Osteoblast (primary cell): Measurements from ENCODE around the gene SYT9. TPM values are rescaled to one million over a fixed set of nuclear protein-coding genes. Genes with fewer than 3 reads are reported as not detected.
A peak's percentile ranks its signal among the peaks of the same experiment; 100 is the strongest.

Experiments used
- DNase-seq: peaks from one replicate; pipeline ENCODE4 v3.0.0; 2011; ENCODE audit warnings: low spot score, mixed read lengths; ENCODE audit not compliant: insufficient read length; ENCODE audit errors: missing footprints
- H2AFZ ChIP-seq: 2 replicates; pipeline ENCODE4 v1.6.0; 2011; ENCODE audit warnings: mild to moderate bottlenecking, low read length
- H3K27ac ChIP-seq: 2 replicates; pipeline ENCODE4 v1.5.1; 2011; ENCODE audit warnings: mild to moderate bottlenecking, low read depth, low read length, moderate library complexity
- H3K27me3 ChIP-seq: 2 replicates; pipeline ENCODE4 v1.6.0; 2012; ENCODE audit warnings: mild to moderate bottlenecking, control low read depth, inconsistent platforms, low read length, moderate library complexity; ENCODE audit not compliant: insufficient read depth
- H3K36me3 ChIP-seq: 2 replicates; pipeline ENCODE4 v1.5.1; 2011; ENCODE audit warnings: mild to moderate bottlenecking, low read length, control low read depth, moderate library complexity; ENCODE audit not compliant: insufficient read depth
- H3K4me1 ChIP-seq: 2 replicates; pipeline ENCODE4 v1.5.1; 2011; ENCODE audit warnings: mild to moderate bottlenecking, low read length, control low read depth, moderate library complexity; ENCODE audit not compliant: insufficient read depth
- H3K4me2 ChIP-seq: 2 replicates; pipeline ENCODE4 v1.6.0; 2011; ENCODE audit warnings: mild to moderate bottlenecking, low read length; ENCODE audit not compliant: insufficient read depth
- H3K4me3 ChIP-seq: fragments of 200-600 bp; sonication (generic); 3 replicates; pipeline ENCODE4 v1.5.1; 2012; ENCODE audit warnings: mild to moderate bottlenecking, low read length, inconsistent platforms; ENCODE audit not compliant: insufficient read depth
- H3K79me2 ChIP-seq: 2 replicates; pipeline ENCODE4 v1.6.0; 2012; ENCODE audit warnings: mild to moderate bottlenecking, low read length, control low read depth, inconsistent platforms; ENCODE audit not compliant: insufficient read depth
- H3K9me3 ChIP-seq: 2 replicates; pipeline ENCODE4 v1.5.1; 2011; ENCODE audit warnings: low read depth, low read length, control low read depth
- H4K20me1 ChIP-seq: 2 replicates; pipeline ENCODE4 v1.6.0; 2012; ENCODE audit warnings: mild to moderate bottlenecking, low read length, control low read depth; ENCODE audit not compliant: insufficient read depth
- CTCF ChIP-seq: IDR thresholded peaks from 2 replicates; pipeline ENCODE4 v1.5.1; 2011; ENCODE audit warnings: mild to moderate bottlenecking, low read depth, low read length, moderate library complexity; ENCODE audit errors: extremely low read depth
- total RNA-seq: library from RNA; depleted of rRNA; stranded (reverse); fragments of >200 nt; gene quantifications from 2 replicates; pipeline ENCODE4 v1.2.3, GENCODE V29; 2012

Gene SYT9
- total RNA-seq, 1 donor: not detected

GRCh38 chr11:7353100-7353499, 101.4 kb downstream of the SYT9 start:
- Histone ChIP-seq H3K4me1 (no peaks in the 10 kb centered on the region), H3K9me3 (no peaks in the 10 kb centered on the region), H3K79me2 (no peaks in the 10 kb centered on the region), H3K4me2 (no peak overlapping the region), H2AFZ (no peak overlapping the region), H3K27ac (no peak overlapping the region), H3K27me3 (no peaks in the 10 kb centered on the region), H3K4me3 (no peak overlapping the region), H4K20me1 (no peaks in the 10 kb centered on the region), H3K36me3 (no peaks in the 10 kb centered on the region)
- DNase-seq: no peak
- peak; percentile 20 for TF ChIP-seq CTCF

GRCh38 chr11:7364660-7365059, 113.0 kb downstream of the SYT9 start:
- H3K79me2 ChIP-seq: no peaks in the 10 kb centered on the region
- H3K9me3 ChIP-seq: no peaks in the 10 kb centered on the region
- no peaks in the 10 kb centered on the region for H4K20me1 ChIP-seq
- no peak for TF ChIP-seq CTCF
- no peak overlapping the region for H2AFZ ChIP-seq
- no peak overlapping the region for H3K27ac ChIP-seq
- no peak for DNase-seq
- no peak overlapping the region for H3K4me3 ChIP-seq
- H3K27me3 ChIP-seq: no peaks in the 10 kb centered on the region
- H3K4me2 ChIP-seq: no peak overlapping the region
- H3K36me3 ChIP-seq: no peaks in the 10 kb centered on the region
- H3K4me1 ChIP-seq: no peaks in the 10 kb centered on the region

GRCh38 chr11:7367803-7368202, 116.1 kb downstream of the SYT9 start:
- no peak for TF ChIP-seq CTCF
- no peak overlapping the region for H3K4me3 ChIP-seq
- H3K27ac ChIP-seq: no peak overlapping the region
- no peaks in the 10 kb centered on the region for H3K79me2 ChIP-seq
- H3K4me1 ChIP-seq: no peaks in the 10 kb centered on the region
- DNase-seq: no peak
- no peaks in the 10 kb centered on the region for H4K20me1 ChIP-seq
- no peaks in the 10 kb centered on the region for H3K36me3 ChIP-seq
- H3K4me2 ChIP-seq: no peak overlapping the region
- no peak overlapping the region for H2AFZ ChIP-seq
- H3K27me3 ChIP-seq: no peaks in the 10 kb centered on the region
- H3K9me3 ChIP-seq: peaks cover 1% of the 10 kb centered on the region

GRCh38 chr11:7376386-7376785, 124.7 kb downstream of the SYT9 start:
- TF ChIP-seq CTCF: no peak
- Histone ChIP-seq H3K36me3 (no peaks in the 10 kb centered on the region), H3K27me3 (no peaks in the 10 kb centered on the region), H3K9me3 (peaks cover 1% of the 10 kb centered on the region), H3K4me3 (no peak overlapping the region), H4K20me1 (no peaks in the 10 kb centered on the region), H3K4me1 (no peaks in the 10 kb centered on the region), H2AFZ (no peak overlapping the region), H3K4me2 (no peak overlapping the region), H3K27ac (no peak overlapping the region), H3K79me2 (no peaks in the 10 kb centered on the region)
- no peak for DNase-seq
